Activated naive CD4-positive, alpha-beta T cell treated with Interleukin-2 at 50 U/mL for 16 hours (primary cell): ENCODE results near the gene RALGDS.
A peak's percentile ranks its signal among the peaks of the same experiment; 100 is the strongest.
"Not testable (repeated sequence)": the region's sequence is repeated elsewhere in the genome, so short reads cannot be mapped to it uniquely, and the experiment has no call there.

ENCODE experiments used
- DNase-seq: peaks from one replicate; pipeline ENCODE4 v3.0.0-alpha.2; 2020

RALGDS gene

DNA sequence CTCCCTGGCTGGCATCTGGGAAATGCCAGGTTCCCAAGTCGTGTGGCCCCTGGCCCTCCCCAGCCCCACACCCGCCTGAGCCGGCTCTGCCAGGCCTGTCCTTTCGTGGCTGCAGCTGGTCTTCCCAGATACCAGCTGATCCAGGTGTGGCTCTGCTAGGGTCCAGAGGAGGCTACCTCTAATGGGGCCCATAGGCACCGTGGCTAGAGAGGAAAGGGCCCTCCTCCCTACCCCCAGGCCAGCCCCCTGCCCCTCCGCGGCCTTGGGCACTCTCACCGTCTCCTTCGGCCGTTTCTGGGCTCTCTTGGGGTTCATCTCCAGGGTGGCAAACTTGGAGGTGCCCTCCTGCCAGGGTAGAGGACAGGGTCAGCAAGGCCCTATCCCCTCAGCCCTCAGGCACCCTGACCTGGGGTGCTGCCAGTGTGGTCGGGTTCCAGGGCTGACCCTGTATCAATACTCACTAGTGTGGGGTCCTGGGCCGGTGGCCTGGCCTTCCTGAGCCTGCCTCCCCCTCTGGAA lies 17.0 kb downstream of the RALGDS start:
- DNase-seq = no peak

DNA sequence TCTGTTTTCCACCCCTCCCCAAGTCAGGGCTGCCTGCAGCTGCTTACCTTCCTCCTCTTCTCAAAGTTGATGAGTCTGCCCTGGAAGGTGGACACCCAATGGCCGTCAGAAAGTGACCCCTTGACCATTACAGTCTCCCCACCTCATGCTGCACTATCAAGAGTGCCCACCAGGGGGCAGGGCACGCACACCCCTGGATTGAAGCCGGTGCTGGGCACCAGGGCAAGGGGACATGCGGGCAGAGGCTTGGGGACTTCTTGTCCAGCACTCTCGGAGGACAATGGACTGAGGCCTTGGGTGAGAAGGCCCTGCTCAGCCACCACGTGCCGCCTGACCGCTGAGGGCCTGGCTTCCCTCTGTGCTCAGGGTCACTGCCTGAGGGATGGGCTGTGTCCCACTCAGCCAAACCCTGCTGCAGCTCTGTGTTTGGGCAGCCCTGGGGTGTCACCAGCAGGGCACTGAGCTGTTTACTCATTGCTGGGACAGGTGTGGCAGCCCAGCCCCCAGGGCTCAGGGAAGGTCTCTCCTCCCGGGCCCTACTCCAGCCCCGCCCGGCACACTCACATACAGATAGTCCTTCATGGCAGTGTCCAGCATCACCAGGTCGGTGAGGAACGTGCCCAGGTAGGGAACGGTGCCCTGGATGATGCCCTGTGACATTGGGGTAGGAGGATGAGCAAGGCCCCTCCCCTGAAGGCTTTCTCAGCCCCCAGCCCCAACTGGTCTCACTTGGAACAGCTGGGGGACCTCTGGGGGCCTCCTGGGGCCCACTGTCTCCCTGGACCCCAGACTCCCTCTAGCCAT lies 17.7 kb downstream of the RALGDS start:
- DNase-seq = peak; percentile 59

DNA sequence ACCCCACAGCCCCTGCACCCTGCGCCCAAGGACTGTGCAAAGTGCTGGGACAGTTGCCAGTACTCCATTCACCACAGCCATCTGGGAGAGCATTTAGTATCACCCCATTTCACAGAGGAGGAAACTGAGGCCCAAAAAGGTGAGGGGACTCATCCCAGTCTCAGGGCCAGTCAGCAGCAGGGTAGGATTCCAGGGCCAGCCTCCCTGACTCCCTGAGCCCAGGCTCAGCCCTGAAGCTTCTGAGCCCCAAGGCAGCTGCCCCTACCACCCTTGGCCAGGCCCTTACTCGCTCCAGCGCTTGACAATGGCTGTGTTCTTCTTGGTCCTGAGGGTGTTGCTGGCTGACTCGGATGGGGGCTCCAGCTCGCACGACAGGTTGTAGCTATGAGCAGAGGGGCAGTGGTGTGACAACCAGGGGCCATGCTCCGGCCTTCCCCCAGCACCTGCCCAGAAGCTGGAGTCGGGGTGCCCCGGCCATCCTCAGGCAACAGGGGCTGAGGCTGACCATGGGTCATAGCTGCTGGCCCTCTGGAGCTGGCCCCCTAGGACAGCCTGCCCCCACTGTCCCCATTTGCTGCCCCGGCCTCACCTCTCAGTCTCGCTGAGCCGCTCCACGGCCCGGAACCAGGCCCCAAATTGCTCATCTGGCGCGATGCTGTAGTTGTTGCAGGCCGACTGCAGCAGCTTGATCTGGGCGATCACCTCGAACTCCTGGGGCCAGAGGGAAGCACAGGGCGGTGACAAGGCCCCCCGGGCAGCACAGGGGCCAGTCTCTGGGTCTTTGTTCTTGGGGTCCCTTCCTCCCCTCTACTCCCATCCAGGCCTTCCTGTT lies 18.6 kb downstream of the RALGDS start:
- no peak for DNase-seq

- no peak for DNase-seq
These were observed 19.5 kb downstream of the RALGDS start for GRCh38 chr9:133101356-133102189.

DNA sequence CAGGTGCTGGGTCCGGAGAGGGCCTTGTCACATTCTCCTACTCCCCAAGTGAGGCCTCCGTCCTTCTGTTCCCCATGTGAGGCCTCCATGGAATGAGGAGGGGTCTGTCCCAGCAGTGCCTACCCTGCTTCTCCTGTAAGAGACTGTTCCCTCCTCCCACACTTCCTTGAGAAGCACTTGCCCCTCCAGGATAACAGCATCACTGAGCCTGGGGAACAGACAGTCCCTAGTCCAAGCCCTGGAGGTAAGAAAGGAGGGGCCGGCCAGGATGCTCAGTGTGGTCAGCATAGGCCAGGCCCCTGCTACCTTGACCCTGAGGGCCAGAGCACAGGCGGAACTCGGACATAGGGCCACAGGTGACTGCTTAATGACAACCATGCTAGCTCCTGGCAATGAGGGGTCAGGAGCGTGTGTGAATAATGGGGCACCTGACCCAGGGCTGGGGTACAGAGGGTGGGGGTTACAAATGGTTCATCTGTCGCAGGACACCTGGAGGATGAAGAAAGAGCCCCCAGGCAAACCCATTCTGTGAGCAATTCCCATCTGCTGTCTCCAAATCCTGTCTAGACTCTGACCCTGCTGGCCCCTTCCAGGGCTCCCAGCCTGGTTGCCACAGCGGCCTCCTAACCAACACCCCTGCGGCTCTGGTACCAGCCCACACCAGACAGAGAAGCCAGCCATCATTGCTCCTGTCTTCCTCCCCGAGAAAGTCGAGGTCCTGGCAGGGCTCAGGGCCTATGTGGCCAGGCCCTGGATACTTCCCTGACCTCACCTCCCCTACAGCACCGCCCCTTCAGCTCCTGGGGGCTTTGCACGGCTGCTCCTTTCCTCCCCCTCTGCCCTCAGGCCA lies 20.3 kb downstream of the RALGDS start:
- DNase-seq = no peak

DNA sequence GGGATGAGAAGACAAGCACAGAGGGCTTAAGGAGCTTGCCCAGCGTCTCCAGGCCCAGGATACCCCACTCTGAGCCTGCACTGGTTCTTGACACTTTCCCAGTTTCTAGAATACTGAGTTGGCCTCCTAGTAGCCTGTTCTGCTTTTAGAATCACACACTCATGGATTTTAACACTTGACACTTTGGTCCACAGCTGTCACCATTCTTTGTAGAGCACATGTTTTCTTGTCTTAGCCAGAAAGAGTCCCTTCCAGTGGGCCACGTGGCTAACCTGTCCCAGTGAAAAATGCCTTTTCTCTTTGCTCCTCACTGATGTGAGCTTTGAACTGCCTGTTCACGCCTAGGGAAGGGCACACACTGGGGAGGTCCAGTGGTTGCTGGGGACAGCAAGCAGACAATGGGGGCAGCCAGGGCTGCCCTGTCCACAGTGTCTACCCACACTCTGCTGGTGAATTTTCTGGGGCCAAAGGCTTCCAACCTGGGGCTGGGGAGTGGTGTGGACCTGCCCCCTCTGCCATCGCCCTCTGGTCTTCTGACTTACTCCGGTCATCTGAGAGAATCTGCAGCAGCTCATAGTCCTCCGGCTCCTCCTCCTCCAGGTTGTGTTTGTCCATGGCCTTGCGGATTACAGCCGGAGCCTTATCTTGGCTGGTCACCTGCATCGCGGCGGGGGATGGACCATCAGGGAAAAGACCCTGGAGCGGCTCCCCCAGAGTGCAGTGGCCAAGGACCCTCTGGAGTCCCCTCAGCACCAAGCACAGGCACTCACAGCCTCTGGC lies 21.1 kb downstream of the RALGDS start:
- no peak for DNase-seq

GRCh38 chr9:133098871-133099270 lies 22.2 kb downstream of the RALGDS start:
- no peak for DNase-seq

DNA sequence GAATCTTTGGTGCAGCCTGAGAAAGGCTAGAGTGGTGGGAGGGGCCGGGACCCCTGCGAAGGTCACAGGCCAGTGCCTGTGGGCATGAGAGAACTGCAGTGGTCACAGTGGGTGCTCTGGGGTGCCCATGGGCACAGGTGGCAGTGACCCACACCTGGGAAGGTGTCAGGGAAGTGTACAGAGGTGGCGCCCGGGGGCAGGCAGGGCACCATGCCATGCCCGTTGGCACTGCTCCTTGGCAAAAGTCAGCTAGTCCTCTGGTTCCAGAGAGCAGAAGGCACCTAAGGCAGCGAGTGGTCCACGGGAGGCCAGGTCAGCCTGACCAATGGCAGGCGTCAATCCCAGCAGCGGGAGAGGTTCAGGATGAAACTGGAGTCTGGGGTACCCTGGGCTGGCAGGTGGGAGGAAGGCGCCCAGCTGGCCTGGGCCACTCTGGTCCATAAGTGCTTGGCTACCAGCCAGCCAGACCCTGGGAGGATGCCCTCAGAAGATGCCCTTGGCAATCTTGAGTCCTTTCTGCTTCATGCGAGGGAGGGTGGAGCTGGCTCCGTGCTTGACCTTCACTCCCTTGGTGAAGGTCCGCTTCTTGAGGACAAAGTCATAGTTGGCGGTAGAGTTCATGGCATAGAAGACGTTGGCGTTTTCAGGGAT lies 22.8 kb downstream of the RALGDS start:
- DNase-seq = no peak

- DNase-seq = no peak
These were observed 26.1 kb downstream of the RALGDS start for GRCh38 chr9:133094842-133095393.

- not testable (repeated sequence) for DNase-seq
These were observed 26.7 kb downstream of the RALGDS start for GRCh38 chr9:133094351-133094750.

DNA sequence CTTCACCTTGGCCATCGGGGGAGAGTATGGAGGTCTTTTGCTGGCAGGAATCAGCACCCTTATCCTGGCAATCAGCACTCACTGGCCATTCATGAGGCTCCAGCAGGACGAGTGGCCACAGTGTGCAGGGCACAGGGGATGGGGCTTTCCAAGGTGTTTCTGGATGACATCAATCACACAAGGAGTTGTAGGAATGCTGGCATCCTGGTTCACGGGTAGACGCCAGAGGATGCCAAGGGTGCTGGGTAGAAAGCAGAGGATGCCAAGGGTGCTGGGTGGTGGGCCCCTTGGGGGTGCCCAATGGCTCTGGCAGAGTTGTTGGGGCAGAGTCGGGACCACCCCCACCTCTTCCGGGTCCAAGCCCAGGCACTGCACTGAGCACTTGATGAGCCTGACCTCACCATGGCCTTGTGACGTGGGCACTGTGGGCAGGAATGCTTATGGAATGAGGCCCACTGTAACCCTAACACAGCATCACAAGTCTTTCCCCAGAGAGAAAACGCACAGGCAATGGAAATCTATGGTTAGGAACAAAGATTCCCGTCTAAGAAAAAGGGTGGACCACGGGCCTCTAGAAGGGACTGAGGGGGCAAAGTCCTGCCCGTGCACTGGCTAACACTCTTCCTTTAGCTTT lies 30.2 kb downstream of the RALGDS start:
- DNase-seq = no peak

GRCh38 chr9:133090187-133090586 lies 30.9 kb downstream of the RALGDS start:
- no peak for DNase-seq

- no peak for DNase-seq
These were observed 31.8 kb downstream of the RALGDS start for GRCh38 chr9:133089271-133089671.

- no peak for DNase-seq
These were observed 32.3 kb downstream of the RALGDS start for GRCh38 chr9:133088756-133089155.

DNA sequence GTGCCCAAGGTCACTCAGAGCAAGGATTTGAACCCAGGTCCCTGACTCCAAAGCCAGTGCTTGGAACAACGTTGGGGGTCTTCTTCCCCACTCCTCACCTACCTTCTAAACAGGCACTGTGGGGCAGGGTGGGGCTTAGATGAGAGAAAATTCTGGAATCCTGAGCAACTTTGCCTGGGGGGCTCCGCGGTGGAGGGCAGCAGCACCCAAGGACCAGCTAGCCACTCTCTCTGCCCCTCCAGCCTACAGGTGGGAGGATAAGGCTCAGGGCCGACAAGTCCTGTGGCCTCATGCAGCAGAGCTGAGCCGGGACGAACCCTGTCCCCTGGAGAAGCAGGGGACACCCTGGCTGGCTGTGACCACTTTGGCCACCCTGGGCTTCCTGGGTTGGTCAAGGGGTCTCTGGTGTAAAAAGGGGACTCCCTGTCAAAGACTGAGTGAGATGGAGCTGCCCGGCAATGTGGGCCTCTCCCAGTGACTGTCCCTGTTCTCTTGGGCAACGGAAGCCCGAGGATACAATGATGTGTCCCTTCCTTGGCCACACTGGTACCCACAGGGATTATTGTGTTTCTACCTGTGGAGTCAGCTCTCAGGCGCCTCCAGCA lies 32.8 kb downstream of the RALGDS start:
- DNase-seq = no peak

- no peak for DNase-seq
These were observed 33.5 kb downstream of the RALGDS start for GRCh38 chr9:133087429-133088145.

- no peak for DNase-seq
These were observed 34.1 kb downstream of the RALGDS start for GRCh38 chr9:133086894-133087293.

- not testable (repeated sequence) for DNase-seq
These were observed 34.7 kb downstream of the RALGDS start for GRCh38 chr9:133086212-133086860.
